Kidney tubule cell (primary cell): ENCODE data around the gene QSOX1.
A peak's percentile ranks its signal among the peaks of the same experiment; 100 is the strongest.

Experiments
- DNase-seq: peaks from one replicate; pipeline ENCODE4 v3.0.0-alpha.2; 2018; ENCODE audit warnings: low spot score

Gene QSOX1

GRCh38 chr1:180234369-180235076 lies 79.9 kb downstream of the QSOX1 start:
- DNase-seq: no peak

DNA sequence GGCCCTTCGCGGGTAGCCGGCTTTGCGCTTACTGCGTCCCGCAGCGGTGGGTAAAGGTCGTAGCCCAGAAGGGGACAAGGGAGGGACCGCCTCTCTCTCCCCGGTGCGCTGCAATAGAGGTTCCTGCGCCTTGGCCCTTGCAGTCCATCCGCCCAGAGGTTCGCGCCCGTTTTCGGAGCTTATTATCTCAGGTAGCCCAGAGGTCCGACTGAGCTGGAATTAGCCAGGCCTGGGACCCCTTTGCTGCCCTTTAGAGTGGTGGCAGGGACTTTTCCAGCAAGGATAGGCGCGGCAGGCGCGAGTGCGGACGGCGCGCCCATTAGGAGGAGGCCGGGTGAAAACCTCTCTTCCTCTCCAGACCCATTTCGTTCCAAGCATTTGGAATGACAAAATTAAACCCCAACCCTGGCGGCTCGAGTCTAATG lies 80.4 kb downstream of the QSOX1 start:
- DNase-seq: no peak

- DNase-seq: no peak
Measured at GRCh38 chr1:180235502-180236239, 81.0 kb downstream of the QSOX1 start.

DNA sequence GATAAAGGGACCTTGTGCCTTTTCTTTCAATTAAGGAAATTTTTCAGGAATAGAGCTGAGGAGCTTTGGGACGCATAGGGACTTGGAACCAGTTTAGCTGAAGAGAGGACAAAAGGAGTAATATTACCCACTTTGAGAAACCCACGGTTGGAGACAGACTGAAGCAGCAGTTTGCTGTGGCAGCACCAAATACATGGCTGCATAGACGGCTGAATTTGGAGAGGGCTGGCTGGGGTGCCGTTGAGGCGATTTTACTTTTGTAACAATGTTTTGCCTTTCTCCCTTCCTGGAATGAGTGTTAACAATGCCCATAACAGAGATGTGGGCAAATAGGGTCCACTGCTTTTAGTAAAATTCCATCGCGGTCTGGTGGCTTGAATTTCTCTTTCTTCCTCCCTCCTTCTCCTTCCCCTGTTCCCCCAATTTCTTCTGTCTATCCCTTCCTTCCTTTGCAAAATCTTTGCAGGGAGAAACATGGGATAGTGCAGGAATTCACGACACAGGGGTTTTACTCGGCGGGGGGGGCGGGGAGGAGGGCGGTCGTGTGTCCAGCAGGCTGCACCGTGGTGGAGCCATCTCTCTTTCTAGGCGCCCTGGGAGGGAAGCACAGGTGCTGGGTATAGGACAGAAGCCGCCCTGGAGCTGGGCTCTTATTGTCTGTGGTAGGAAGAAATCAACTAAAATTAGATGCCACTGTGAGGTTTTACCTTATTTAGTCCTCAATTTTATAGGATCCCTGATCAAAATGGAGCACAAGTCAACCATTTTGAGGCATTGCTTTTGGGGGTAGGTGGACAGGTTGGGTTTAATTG lies 82.2 kb downstream of the QSOX1 start:
- DNase-seq: no peak

- DNase-seq: no peak
Measured at GRCh38 chr1:180237869-180238476, 83.3 kb downstream of the QSOX1 start.

DNA sequence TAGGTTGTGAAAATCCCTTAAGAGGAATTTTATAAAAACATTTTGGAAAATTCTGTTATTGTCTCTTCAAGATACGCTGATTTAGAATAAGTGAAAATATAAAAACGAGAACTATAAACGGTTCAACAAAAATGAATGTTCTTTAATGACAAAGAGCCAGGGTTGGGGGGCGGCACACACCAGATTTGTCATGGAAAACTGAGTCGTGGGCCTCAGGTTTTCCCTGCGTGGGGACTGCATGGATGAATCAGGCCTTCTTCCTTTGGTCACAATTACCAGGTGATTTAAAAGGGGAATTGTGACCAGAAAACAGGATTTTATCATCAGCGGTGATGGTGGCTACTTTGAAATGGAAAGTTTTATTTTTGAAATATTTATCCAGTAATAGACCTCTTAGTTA lies 84.0 kb downstream of the QSOX1 start:
- DNase-seq: no peak

DNA sequence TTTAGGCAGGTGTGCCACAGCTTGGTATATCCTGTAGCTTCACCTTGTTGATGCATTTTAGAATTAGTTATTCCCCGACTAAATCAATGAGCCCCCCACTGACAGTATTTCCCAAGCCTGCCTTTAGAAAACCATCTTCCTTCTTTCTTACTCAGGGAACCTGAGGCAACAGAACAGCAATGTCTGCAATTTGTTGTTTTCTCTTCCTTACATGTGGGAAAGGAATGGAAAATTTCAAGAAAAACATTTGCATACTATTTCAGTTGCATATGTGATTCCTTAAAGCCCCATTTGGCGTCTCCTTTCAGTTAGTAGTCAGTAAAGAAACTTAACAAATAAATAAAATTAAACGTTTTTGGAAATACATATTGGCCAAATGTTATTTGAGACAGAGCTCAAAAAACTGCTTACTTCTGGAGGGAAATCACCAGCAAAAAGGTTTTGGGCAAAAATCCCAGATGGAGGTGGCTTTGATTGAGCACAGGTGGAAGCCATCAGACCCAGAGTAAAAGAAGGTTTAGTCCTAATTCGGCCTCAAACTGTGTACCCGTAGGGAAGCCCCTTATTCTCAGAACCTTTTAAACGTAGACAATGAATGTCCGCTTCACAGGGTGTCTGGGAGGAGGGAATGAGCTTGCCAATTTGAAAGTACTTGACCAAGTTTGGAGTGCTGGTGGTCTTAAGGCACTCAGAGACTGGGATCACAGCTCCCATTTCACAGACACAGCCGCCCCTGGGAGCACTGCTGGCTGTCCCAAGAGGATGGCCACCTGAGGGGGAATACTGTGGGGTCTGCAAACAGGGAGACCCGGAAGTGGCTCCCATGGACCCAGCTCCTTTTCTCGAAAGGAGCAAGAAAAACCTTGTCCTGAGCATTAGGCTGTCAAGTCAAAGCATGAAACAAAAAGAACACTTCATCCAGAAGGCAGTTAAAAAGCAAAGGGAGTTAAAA lies 84.8 kb downstream of the QSOX1 start:
- DNase-seq: no peak

DNA sequence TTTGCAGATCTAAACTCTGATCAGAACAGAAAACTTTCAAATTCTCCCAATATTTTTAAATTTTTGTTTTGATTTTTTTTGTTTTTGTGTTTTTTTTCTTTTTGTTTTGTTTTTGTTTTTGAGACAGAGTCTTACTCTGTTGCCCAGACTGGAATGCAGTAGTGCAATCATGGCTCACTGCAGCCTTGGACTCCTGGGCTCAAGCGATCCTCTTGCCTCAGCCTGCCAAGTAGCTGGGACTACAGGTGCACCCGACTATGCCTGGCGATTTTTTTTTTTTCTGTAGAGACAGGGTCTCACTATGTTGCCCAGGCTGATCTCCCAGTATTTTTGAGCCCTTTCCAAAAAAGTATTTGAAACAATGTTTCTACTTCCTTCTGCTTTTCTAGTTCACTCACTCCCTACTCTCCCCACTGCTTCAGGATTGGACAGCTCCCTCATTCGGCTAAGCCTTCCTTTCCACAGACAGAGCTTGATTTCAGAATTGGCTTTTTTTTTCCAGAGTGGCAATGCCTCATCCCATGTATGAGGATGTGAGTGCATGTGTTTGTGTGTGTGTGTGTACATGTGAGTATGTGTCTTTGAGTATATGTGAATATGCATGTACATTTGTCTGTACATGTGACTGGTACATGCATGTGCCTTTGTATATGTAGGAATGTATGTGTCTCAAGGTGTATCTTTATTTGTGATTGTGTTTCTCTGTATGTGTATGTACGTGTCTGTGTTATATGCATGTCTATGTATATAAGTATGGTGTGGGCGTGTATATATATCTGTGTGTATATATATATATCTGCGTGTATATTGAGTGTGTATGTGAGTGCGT lies 87.3 kb downstream of the QSOX1 start:
- DNase-seq: no peak

- DNase-seq: no peak
Measured at GRCh38 chr1:180243517-180244221, 89.0 kb downstream of the QSOX1 start.

GRCh38 chr1:180244840-180245239 lies 90.2 kb downstream of the QSOX1 start:
- peak; percentile 44 for DNase-seq

GRCh38 chr1:180246579-180246978 lies 91.9 kb downstream of the QSOX1 start:
- no peak for DNase-seq

DNA sequence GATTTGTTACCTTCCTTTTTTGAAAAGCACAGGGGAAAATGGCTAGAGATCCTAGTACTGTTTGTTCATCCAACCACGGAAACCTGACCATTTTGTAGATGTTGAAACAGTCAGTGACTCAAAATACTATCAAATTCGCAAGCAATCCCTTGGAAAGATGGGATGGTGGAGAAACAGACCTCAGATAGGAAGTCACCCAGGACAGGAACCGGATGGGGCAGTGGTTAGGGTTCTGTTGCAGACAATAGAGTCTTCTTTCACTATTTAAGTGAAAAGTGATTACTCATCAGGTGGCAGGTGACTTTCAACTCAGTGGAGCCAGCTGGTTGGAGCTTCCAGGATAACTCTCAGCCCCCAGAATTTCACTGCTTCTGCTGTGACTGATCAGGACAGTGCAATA lies 92.4 kb downstream of the QSOX1 start:
- peak; percentile 56 for DNase-seq

DNA sequence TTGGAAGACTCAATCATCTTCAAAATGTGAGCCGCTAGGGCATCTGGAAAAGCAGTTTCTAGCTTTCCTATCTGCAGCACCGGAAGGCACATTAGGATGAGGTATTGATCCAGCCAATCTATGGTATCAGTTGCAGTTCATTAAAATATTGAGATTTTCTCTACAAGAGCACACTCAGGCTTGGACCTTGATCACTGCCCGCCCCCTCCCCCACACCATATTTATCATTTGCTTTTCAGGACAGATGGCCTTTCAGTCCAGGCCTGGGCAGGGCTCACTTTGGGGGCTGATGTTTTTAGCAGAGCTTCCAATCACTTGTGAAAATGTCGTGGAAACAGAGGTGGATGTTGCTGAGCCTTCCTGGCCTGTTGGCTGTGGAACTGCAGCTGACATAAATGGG lies 92.9 kb downstream of the QSOX1 start:
- DNase-seq: no peak

GRCh38 chr1:180248176-180248575 lies 93.5 kb downstream of the QSOX1 start:
- DNase-seq: no peak

DNA sequence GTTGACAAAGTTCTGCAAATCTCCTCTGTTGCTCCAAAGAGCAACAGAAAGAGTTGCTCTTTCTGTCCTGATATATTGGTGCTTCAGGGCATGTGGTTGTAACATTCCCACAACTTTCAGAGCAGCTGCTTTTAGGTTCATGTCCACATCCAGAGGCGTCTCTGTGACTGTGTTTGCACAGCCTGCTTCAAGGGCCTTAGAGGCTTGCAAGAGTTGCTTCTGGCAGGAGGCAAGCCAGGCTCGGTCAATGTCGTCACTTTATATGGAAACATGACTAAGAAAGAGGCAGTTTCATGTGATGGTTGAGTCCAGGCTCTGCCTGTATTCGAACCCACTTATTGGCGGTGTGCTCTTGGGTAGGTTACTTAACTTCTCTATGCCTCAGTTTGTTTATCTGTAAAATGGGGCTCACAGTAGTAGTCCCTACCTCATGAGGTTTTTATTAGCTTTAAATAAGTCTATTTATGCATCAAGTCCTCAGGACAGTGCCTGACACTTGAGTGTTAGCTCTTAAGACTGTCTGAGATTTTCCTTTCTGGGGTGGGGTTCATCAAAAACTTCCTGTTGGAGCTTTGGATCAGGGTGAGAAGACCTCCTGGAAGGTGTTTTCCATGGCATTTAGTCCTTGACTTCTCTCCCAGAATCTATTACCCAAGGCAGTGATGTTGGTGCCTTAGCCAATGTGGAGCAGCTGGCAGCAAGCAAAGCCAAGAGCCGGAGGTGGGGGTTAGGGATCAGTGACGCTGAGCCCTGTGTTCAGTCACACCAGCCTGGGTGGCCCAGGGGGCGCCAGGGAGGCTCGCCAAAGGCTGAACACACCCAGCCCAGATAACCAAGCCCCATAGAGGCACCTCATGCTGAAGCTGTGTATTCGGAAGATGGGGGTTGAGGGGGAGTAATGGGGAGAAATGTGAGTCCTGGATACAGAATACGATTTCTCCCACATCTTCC lies 94.3 kb downstream of the QSOX1 start:
- DNase-seq: no peak

DNA sequence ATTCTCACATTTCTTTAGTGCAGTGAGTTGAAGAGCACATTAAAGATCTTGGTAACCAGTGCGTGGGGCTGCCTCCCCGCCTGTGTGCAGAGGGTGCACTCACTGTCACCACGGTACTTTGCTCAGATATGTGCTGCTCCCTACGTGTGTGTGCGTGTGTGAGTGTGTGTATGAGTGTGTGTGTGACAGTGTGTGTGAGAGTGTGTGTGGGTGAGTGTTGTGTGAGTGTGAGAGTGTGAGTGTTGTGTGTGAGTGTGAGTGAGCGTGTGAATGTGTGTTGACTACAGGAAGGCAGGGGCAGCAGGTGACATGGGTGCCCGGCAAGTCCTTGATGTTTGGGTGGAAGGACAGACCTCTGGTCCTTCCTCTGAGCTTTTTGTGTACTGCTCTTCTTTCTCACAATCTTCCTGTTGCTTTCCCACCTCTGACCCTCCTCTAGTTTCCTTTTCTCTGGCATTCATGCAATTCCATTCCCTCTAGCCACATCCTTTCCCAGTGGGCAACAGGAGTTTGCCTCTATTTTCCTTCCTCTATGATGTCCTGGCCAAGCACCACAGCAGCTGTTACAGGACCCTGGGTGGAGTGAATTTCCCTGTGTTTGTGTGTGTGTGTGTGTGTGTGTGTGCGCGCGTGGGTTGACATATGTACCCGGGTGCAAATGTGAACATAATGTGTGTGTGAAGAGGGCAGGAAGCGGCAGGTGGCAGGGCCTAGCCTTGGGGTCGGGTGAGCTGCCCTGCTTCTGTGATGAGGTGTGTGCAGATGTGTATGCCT lies 95.2 kb downstream of the QSOX1 start:
- no peak for DNase-seq

DNA sequence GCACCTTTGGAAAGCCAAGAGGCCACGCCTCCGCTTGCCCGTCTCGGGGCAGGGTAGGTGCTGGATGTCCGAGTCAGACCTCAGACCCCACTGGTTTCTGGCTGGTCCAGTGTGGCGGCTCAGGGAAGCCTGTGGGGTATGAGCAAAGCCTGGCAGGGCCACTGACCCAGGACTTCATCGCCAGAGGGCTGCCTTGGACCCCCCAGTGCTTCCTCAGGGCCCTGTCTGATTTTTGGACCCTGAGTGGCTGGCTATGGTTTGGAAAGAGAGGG lies 95.8 kb downstream of the QSOX1 start:
- DNase-seq: no peak

DNA sequence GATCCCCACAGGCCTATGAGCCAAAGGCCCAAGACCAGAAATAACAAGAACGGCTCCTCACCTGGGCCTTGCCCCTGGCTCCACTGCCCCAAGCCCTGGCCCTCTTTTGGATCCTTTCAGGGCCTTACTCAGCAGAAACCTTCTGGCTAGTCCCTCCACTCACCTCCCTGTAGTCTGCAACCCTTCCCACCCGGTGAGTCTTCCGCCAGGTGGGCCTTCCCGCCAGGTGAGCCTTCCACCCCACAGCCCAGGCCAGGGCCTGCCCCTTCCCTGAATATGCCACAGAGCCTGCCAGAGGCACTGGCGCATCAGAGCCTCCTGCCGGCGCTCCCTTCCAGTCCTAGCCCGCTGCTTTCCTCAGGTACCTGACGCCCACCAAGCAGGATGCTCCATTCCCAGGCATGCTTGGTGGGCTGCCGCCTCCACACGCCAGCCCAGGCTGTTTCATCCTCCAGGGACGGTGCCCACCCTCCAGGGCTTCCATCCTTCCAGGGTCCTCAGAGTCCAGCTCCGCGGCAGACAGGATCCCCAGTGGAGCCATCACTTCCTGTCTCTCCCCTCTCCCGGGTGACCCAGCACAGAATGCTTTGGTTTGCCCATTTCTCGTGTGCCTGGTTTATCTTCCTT lies 96.3 kb downstream of the QSOX1 start:
- DNase-seq: no peak
